Keratinocyte (primary cell): Measurements from ENCODE around the gene PRKD1. TPM values are rescaled to one million over a fixed set of nuclear protein-coding genes. Genes with fewer than 3 reads are reported as not detected.

Experiments used
- DNase-seq: peaks from one replicate; pipeline ENCODE4 v3.0.0-alpha.2; 2011; ENCODE audit warnings: low read depth, missing footprints, low spot score
- FAIRE-seq: peaks from 2 replicates; lab custom pipeline; 2011; peaks lifted over from hg19 to GRCh38; lab: Jason Lieb, UNC
- H2AFZ ChIP-seq: 2 replicates; pipeline ENCODE4 v1.6.0; 2012; ENCODE audit warnings: low read length, control low read depth, inconsistent platforms; ENCODE audit not compliant: control insufficient read depth
- H3K27ac ChIP-seq: 2 replicates; pipeline ENCODE4 v1.5.1; 2011; ENCODE audit warnings: low read length; ENCODE audit not compliant: control insufficient read depth, insufficient read depth
- H3K27me3 ChIP-seq: 3 replicates; pipeline ENCODE4 v1.6.0; 2011; ENCODE audit warnings: low read length; ENCODE audit not compliant: control insufficient read depth, insufficient read depth; ENCODE audit errors: extremely low read depth
- H3K36me3 ChIP-seq, 2 experiments: 2 replicates in 1 of 2; 3 replicates in 1 of 2; pipeline ENCODE4 v1.5.1; 2011; ENCODE audit warnings: low read length in 2 of 2, mild to moderate bottlenecking in 1 of 2; ENCODE audit not compliant: control insufficient read depth in 2 of 2, insufficient read depth in 2 of 2; ENCODE audit errors: extremely low read depth in 1 of 2
- H3K4me1 ChIP-seq: 3 replicates; pipeline ENCODE4 v1.5.1; 2011; ENCODE audit warnings: low read length; ENCODE audit not compliant: control insufficient read depth, insufficient read depth; ENCODE audit errors: extremely low read depth
- H3K4me2 ChIP-seq: 3 replicates; pipeline ENCODE4 v1.6.0; 2011; ENCODE audit warnings: low read depth, low read length; ENCODE audit not compliant: control insufficient read depth, insufficient read depth; ENCODE audit errors: extremely low read depth
- H3K4me3 ChIP-seq, 3 experiments: fragments of 200-600 bp in 1 of 3; sonication (generic) in 1 of 3; 2 replicates in 2 of 3; 3 replicates in 1 of 3; pipeline ENCODE4 v1.5.1; 2011 to 2016; ENCODE audit warnings: low read length in 3 of 3, mild to moderate bottlenecking in 3 of 3, control low read depth in 2 of 3, inconsistent platforms in 1 of 3, low read depth in 1 of 3, mixed read lengths in 1 of 3, mixed run types in 1 of 3, moderate library complexity in 1 of 3; ENCODE audit not compliant: control insufficient read depth in 2 of 3, insufficient read depth in 2 of 3; ENCODE audit errors: extremely low read depth in 1 of 3
- H3K79me2 ChIP-seq: 2 replicates; pipeline ENCODE4 v1.6.0; 2012; ENCODE audit warnings: low read length; ENCODE audit not compliant: control insufficient read depth, insufficient read depth
- H3K9ac ChIP-seq: 3 replicates; pipeline ENCODE4 v1.6.0; 2011; ENCODE audit warnings: low read length; ENCODE audit not compliant: control insufficient read depth, insufficient read depth; ENCODE audit errors: extremely low read depth
- H3K9me1 ChIP-seq: 3 replicates; pipeline ENCODE4 v1.6.0; 2011; ENCODE audit warnings: low read length; ENCODE audit not compliant: control insufficient read depth, insufficient read depth; ENCODE audit errors: extremely low read depth
- H3K9me3 ChIP-seq: 2 replicates; pipeline ENCODE4 v1.5.1; 2012; ENCODE audit warnings: low read depth, low read length; ENCODE audit not compliant: control insufficient read depth
- H4K20me1 ChIP-seq: 3 replicates; pipeline ENCODE4 v1.6.0; 2011; ENCODE audit warnings: low read length; ENCODE audit not compliant: control insufficient read depth, insufficient read depth; ENCODE audit errors: extremely low read depth
- EZH2 ChIP-seq: IDR thresholded peaks from one replicate; pipeline ENCODE4 v1.6.1; 2012; ENCODE audit warnings: inconsistent platforms, mild to moderate bottlenecking, low read length, moderate library complexity
- dilution Hi-C: fragments of 300-500 bp; cut with MboI; formaldehyde crosslinking; loops from one replicate; pipeline ENCODE4 v1.7.0; 2020; ENCODE audit warnings: low sequenced_read_pairs; ENCODE audit not compliant: extremely low pct_ligation_motif_present
- polyA plus RNA-seq, 5 experiments: library from polyadenylated mRNA; depleted of rRNA in 3 of 5; stranded (reverse) in 3 of 5; stranded (forward) in 1 of 5; unstranded in 1 of 5; fragments of >200 nt; gene quantifications; 1 replicate in 1 of 5; 2 replicates in 3 of 5; 3 replicates in 1 of 5; pipeline versions ENCODE4 v1.2.1 to v1.2.3, GENCODE V29; 2011 to 2012; ENCODE audit warnings: missing spikeins in 2 of 5, low read depth in 1 of 5, low replicate concordance in 1 of 5
- TF ChIP-seq, protein P1 (sequence below), 3 experiments: IDR thresholded peaks in 1 of 3; conservative IDR thresholded peaks in 1 of 3; optimal IDR thresholded peaks in 1 of 3; 2 replicates in 2 of 3; 3 replicates in 1 of 3; pipeline versions ENCODE3 to v1.5.1; 2011; ENCODE audit warnings: low read length in 3 of 3, mild to moderate bottlenecking in 3 of 3, moderate library complexity in 2 of 3, control low read depth in 1 of 3, inconsistent platforms in 1 of 3; ENCODE audit not compliant: insufficient read depth in 2 of 3; ENCODE audit errors: extremely low read depth in 1 of 3

PRKD1 gene
- polyA plus RNA-seq, 1 donor (not counting 4 experiments of a cell fraction or from before 2014, with no cell fraction given): 0.49 TPM

- TF ChIP-seq, protein P1, sequence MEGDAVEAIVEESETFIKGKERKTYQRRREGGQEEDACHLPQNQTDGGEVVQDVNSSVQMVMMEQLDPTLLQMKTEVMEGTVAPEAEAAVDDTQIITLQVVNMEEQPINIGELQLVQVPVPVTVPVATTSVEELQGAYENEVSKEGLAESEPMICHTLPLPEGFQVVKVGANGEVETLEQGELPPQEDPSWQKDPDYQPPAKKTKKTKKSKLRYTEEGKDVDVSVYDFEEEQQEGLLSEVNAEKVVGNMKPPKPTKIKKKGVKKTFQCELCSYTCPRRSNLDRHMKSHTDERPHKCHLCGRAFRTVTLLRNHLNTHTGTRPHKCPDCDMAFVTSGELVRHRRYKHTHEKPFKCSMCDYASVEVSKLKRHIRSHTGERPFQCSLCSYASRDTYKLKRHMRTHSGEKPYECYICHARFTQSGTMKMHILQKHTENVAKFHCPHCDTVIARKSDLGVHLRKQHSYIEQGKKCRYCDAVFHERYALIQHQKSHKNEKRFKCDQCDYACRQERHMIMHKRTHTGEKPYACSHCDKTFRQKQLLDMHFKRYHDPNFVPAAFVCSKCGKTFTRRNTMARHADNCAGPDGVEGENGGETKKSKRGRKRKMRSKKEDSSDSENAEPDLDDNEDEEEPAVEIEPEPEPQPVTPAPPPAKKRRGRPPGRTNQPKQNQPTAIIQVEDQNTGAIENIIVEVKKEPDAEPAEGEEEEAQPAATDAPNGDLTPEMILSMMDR (optimal IDR thresholded peaks at IDR 0.05 in 1 of 3, IDR thresholded peaks at IDR 0.05 in 1 of 3, conservative IDR thresholded peaks at IDR 0.05 in 1 of 3; ENCODE audit: extremely low read depth in 1 of 3, insufficient read depth in 2 of 3, low read length in 3 of 3): no peak
- TF ChIP-seq EZH2: no peak
- H3K9me3 ChIP-seq: no peaks in the 10 kb centered on the region
- no peaks in the 10 kb centered on the region for H3K27me3 ChIP-seq
- H3K4me3 ChIP-seq: no peak overlapping the region
- peaks cover under 1% of the 10 kb centered on the region for H3K4me1 ChIP-seq
- H3K4me2 ChIP-seq: no peak overlapping the region
- dilution Hi-C loops: no loop called here
- H2AFZ ChIP-seq: no peak overlapping the region
- H4K20me1 ChIP-seq: no peaks in the 10 kb centered on the region
- no peak for FAIRE-seq
- no peaks in the 10 kb centered on the region for H3K9me1 ChIP-seq
- no peak overlapping the region for H3K9ac ChIP-seq
- H3K79me2 ChIP-seq: no peaks in the 10 kb centered on the region
- no peak for DNase-seq
- no peak overlapping the region for H3K27ac ChIP-seq
- no peaks in the 10 kb centered on the region for H3K36me3 ChIP-seq
These were observed 15.8 kb downstream of the PRKD1 start for GRCh38 chr14:29911810-29912209.

GRCh38 chr14:29908652-29909577, 18.7 kb downstream of the PRKD1 start:
- no peak for DNase-seq
- Histone ChIP-seq H3K9me1 (no peaks in the 10 kb centered on the region), H3K9me3 (no peaks in the 10 kb centered on the region), H3K4me1 (peaks cover 8% of the 10 kb centered on the region), H3K27me3 (no peaks in the 10 kb centered on the region), H3K4me2 (no peak overlapping the region), H3K79me2 (no peaks in the 10 kb centered on the region), H3K9ac (no peak overlapping the region), H3K27ac (no peak overlapping the region), H4K20me1 (no peaks in the 10 kb centered on the region), H3K4me3 (no peak overlapping the region), H2AFZ (no peak overlapping the region), H3K36me3 (no peaks in the 10 kb centered on the region)
- FAIRE-seq: no peak
- dilution Hi-C loops: no loop called here
- no peak for TF ChIP-seq EZH2
